ENCODE data around the gene PTK6. TPM values are rescaled to one million over a fixed set of nuclear protein-coding genes. Genes with fewer than 3 reads are reported as not detected.

The PTK6 gene
- total RNA-seq, 2 experiments from 2014 or later = 0.21 to 0.53 TPM

- CTCF ChIA-PET = interaction anchor here (0.6 to 2.2 kb wide), 15 partner anchors 11 to 623 kb away, joined by 3 to 11 read pairs (median 4); partner anchors contain the start of genes PPDPF, PTK6 and TPD52L2
- ATAC-seq (no peak), DNase-seq (no peak)
- H3K27ac Mint-ChIP-seq = no peak overlapping the region
- peaks cover 26% of the 10 kb centered on the region for H3K27me3 Mint-ChIP-seq
- H3K4me3 Mint-ChIP-seq = no peak overlapping the region
- H3K36me3 Mint-ChIP-seq = no peaks in the 10 kb centered on the region
- no peaks in the 10 kb centered on the region for H3K9me3 Mint-ChIP-seq (ENCODE audit: low read depth)
- no peaks in the 10 kb centered on the region for H3K4me1 Mint-ChIP-seq
These were observed 39.8 kb downstream of the PTK6 start for GRCh38 chr20:63497138-63497945.

- DNase-seq (no peak), ATAC-seq (no peak)
- H3K27me3 Mint-ChIP-seq = peaks cover 26% of the 10 kb centered on the region
- no peaks in the 10 kb centered on the region for H3K36me3 Mint-ChIP-seq
- no peak overlapping the region for H3K4me3 Mint-ChIP-seq
- no peaks in the 10 kb centered on the region for H3K4me1 Mint-ChIP-seq
- H3K27ac Mint-ChIP-seq = no peak overlapping the region
- CTCF ChIA-PET = interaction anchor here (0.6 to 2.2 kb wide), 37 partner anchors 9 to 760 kb away, joined by 3 to 11 read pairs (median 4); partner anchors contain the start of genes ARFGAP1, PPDPF, PTK6 and TPD52L2
- peaks cover 3% of the 10 kb centered on the region for H3K9me3 Mint-ChIP-seq (ENCODE audit: low read depth)
These were observed 40.5 kb downstream of the PTK6 start for GRCh38 chr20:63496596-63497120.

GRCh38 chr20:63495741-63496595, 41.2 kb downstream of the PTK6 start:
- DNase-seq = peak; percentile 79
- no peak overlapping the region for H3K4me3 Mint-ChIP-seq
- peaks cover 26% of the 10 kb centered on the region for H3K27me3 Mint-ChIP-seq
- H3K4me1 Mint-ChIP-seq = no peaks in the 10 kb centered on the region
- H3K27ac Mint-ChIP-seq = no peak overlapping the region
- CTCF ChIA-PET = interaction anchor here (0.6 to 2.2 kb wide), 36 partner anchors 10 to 761 kb away, joined by 3 to 11 read pairs (median 4); partner anchors contain the start of genes ARFGAP1, PPDPF, PTK6 and TPD52L2
- H3K9me3 Mint-ChIP-seq (ENCODE audit: low read depth) = peaks cover 3% of the 10 kb centered on the region
- H3K36me3 Mint-ChIP-seq = no peaks in the 10 kb centered on the region
- ATAC-seq = peak; percentile 77

- no peaks in the 10 kb centered on the region for H3K36me3 Mint-ChIP-seq
- DNase-seq (no peak), ATAC-seq (no peak)
- no peak overlapping the region for H3K4me3 Mint-ChIP-seq
- no peak overlapping the region for H3K27ac Mint-ChIP-seq
- H3K27me3 Mint-ChIP-seq = peaks cover 22% of the 10 kb centered on the region
- H3K4me1 Mint-ChIP-seq = no peaks in the 10 kb centered on the region
- CTCF ChIA-PET = interaction anchor here (0.9 to 2.2 kb wide), 12 partner anchors 11 to 588 kb away, joined by 3 to 11 read pairs (median 4); partner anchors contain the start of gene PTK6
- H3K9me3 Mint-ChIP-seq (ENCODE audit: low read depth) = peaks cover 3% of the 10 kb centered on the region
These were observed 41.9 kb downstream of the PTK6 start for GRCh38 chr20:63495167-63495720.

- Mint-ChIP-seq H3K27me3 (peaks cover 18% of the 10 kb centered on the region), H3K4me3 (no peak overlapping the region), H3K27ac (no peak overlapping the region), H3K36me3 (no peaks in the 10 kb centered on the region), H3K4me1 (no peaks in the 10 kb centered on the region), H3K9me3 (ENCODE audit: low read depth) (peaks cover 3% of the 10 kb centered on the region)
- DNase-seq = no peak
- ATAC-seq = no peak
- CTCF ChIA-PET = interaction anchor here (1.2 kb wide), 1 partner anchor 369 kb away, joined by 3 read pairs; no protein-coding TSS in a partner anchor
These were observed 42.6 kb downstream of the PTK6 start for GRCh38 chr20:63494420-63495166.

GRCh38 chr20:63494084-63494419, 43.1 kb downstream of the PTK6 start:
- ATAC-seq = no peak
- Mint-ChIP-seq H3K36me3 (no peaks in the 10 kb centered on the region), H3K4me1 (no peaks in the 10 kb centered on the region), H3K27me3 (peaks cover 18% of the 10 kb centered on the region), H3K4me3 (no peak overlapping the region), H3K9me3 (ENCODE audit: low read depth) (peaks cover 3% of the 10 kb centered on the region), H3K27ac (no peak overlapping the region)
- no peak for DNase-seq
- CTCF ChIA-PET = interaction anchor here (0.6 to 1.3 kb wide), 3 partner anchors 27 to 495 kb away, joined by 3 to 5 read pairs (median 3); partner anchors contain the start of gene PPDPF

GRCh38 chr20:63493563-63494020, 43.6 kb downstream of the PTK6 start:
- ATAC-seq = no peak
- H3K27ac Mint-ChIP-seq = no peak overlapping the region
- no peaks in the 10 kb centered on the region for H3K4me1 Mint-ChIP-seq
- no peak for DNase-seq
- H3K9me3 Mint-ChIP-seq (ENCODE audit: low read depth) = peaks cover 3% of the 10 kb centered on the region
- H3K36me3 Mint-ChIP-seq = no peaks in the 10 kb centered on the region
- H3K4me3 Mint-ChIP-seq = no peak overlapping the region
- CTCF ChIA-PET = interaction anchor here (0.6 to 1.3 kb wide), 3 partner anchors 27 to 495 kb away, joined by 3 to 5 read pairs (median 3); partner anchors contain the start of gene PPDPF
- peaks cover 18% of the 10 kb centered on the region for H3K27me3 Mint-ChIP-seq

- CTCF ChIA-PET = interaction anchor here (1.3 kb wide), 1 partner anchor 28 kb away, joined by 5 read pairs; the partner anchor contains the start of gene PPDPF
- H3K4me3 Mint-ChIP-seq = no peak overlapping the region
- no peaks in the 10 kb centered on the region for H3K4me1 Mint-ChIP-seq
- no peak for ATAC-seq
- peaks cover 3% of the 10 kb centered on the region for H3K9me3 Mint-ChIP-seq (ENCODE audit: low read depth)
- H3K27ac Mint-ChIP-seq = no peak overlapping the region
- peaks cover 18% of the 10 kb centered on the region for H3K27me3 Mint-ChIP-seq
- H3K36me3 Mint-ChIP-seq = no peaks in the 10 kb centered on the region
- no peak for DNase-seq
These were observed 44.2 kb downstream of the PTK6 start for GRCh38 chr20:63492982-63493381.

- DNase-seq = no peak
- peaks cover 3% of the 10 kb centered on the region for H3K9me3 Mint-ChIP-seq (ENCODE audit: low read depth)
- H3K4me3 Mint-ChIP-seq = no peak overlapping the region
- no peaks in the 10 kb centered on the region for H3K4me1 Mint-ChIP-seq
- H3K36me3 Mint-ChIP-seq = no peaks in the 10 kb centered on the region
- H3K27me3 Mint-ChIP-seq = peaks cover 13% of the 10 kb centered on the region
- no peak for ATAC-seq
- H3K27ac Mint-ChIP-seq = no peak overlapping the region
- CTCF ChIA-PET = no interaction called here
These were observed 44.7 kb downstream of the PTK6 start for GRCh38 chr20:63492518-63492917.

GRCh38 chr20:63491635-63492230, 45.4 kb downstream of the PTK6 start:
- Mint-ChIP-seq H3K27ac (no peak overlapping the region), H3K27me3 (peaks cover 8% of the 10 kb centered on the region), H3K4me3 (no peak overlapping the region), H3K36me3 (no peaks in the 10 kb centered on the region), H3K9me3 (ENCODE audit: low read depth) (peaks cover 3% of the 10 kb centered on the region), H3K4me1 (no peaks in the 10 kb centered on the region)
- CTCF ChIA-PET = no interaction called here
- no peak for ATAC-seq
- no peak for DNase-seq

GRCh38 chr20:63491078-63491477, 46.1 kb downstream of the PTK6 start:
- DNase-seq (no peak), ATAC-seq (no peak)
- Mint-ChIP-seq H3K27me3 (peaks cover 3% of the 10 kb centered on the region), H3K9me3 (ENCODE audit: low read depth) (peaks cover 3% of the 10 kb centered on the region), H3K4me3 (no peak overlapping the region), H3K36me3 (no peaks in the 10 kb centered on the region), H3K4me1 (no peaks in the 10 kb centered on the region), H3K27ac (no peak overlapping the region)
- CTCF ChIA-PET = no interaction called here

GRCh38 chr20:63490416-63490815, 46.8 kb downstream of the PTK6 start:
- H3K27ac Mint-ChIP-seq = no peak overlapping the region
- no peaks in the 10 kb centered on the region for H3K4me1 Mint-ChIP-seq
- CTCF ChIA-PET = no interaction called here
- no peaks in the 10 kb centered on the region for H3K36me3 Mint-ChIP-seq
- H3K9me3 Mint-ChIP-seq (ENCODE audit: low read depth) = peaks cover 3% of the 10 kb centered on the region
- ATAC-seq (no peak), DNase-seq (no peak)
- H3K4me3 Mint-ChIP-seq = no peak overlapping the region
- H3K27me3 Mint-ChIP-seq = peaks cover 3% of the 10 kb centered on the region

Measured in activated CD8-positive, alpha-beta memory T cell treated with anti-CD3 and anti-CD28 coated beads, Interleukin-2, amount 10 ng/mL, durations not matched to agents 7 days and 5 days (primary cell).